ENCODE results near the gene NXNL1.

The NXNL1 gene

GRCh38 chr19:17419154-17419620, 41.5 kb downstream of the NXNL1 start:
- H3K4me2 ChIP-seq (ENCODE audit: low read length) = peak overlapping the region; percentile 44
- H3K27ac ChIP-seq (ENCODE audit: low read depth, low read length) = peak overlapping the region; percentile 28
- H3K4ac ChIP-seq (ENCODE audit: low read depth, low read length) = peak overlapping the region; percentile 48
- DNase-seq = no peak
- H3K56ac ChIP-seq (ENCODE audit: low read length) = peak overlapping the region; percentile 63
- no peak overlapping the region for H2BK15ac ChIP-seq (replicated peaks; ENCODE audit: low read depth)
- peak overlapping the region; percentile 21 for H3K4me3 ChIP-seq (ENCODE audit: low read length)
- H3K9ac ChIP-seq (ENCODE audit: low read length) = peak overlapping the region; percentile 61
- H3K4me1 ChIP-seq (ENCODE audit: control insufficient read depth, low read depth, low read length) = peaks cover 3% of the 10 kb centered on the region
- no CpG with 5 or more reads among the region's 8 CpGs for WGBS (ENCODE audit: extremely low coverage, insufficient coverage, low lambda C conversion rate)
- H3K18ac ChIP-seq (ENCODE audit: low read length) = peak overlapping the region; percentile 11
- no peaks in the 10 kb centered on the region for H3K79me2 ChIP-seq (ENCODE audit: control insufficient read depth, insufficient read depth, low read length)
- H2AK5ac ChIP-seq (ENCODE audit: low read length) = no peak overlapping the region
- H2BK120ac ChIP-seq (ENCODE audit: low read depth, low read length) = no peak overlapping the region
- H3K27me3 ChIP-seq (ENCODE audit: insufficient read depth, low read length, poor library complexity) = no peaks in the 10 kb centered on the region
- H4K5ac ChIP-seq (ENCODE audit: low read length) = no peak overlapping the region
- H4K8ac ChIP-seq (ENCODE audit: low read depth, low read length) = no peak overlapping the region
- no peaks in the 10 kb centered on the region for H3K36me3 ChIP-seq (ENCODE audit: control insufficient read depth, insufficient read depth, low read length)
- H3K23ac ChIP-seq (ENCODE audit: low read length) = no peak overlapping the region
- no peaks in the 10 kb centered on the region for H3K79me1 ChIP-seq (ENCODE audit: low read length)
- H2BK5ac ChIP-seq (ENCODE audit: low read length) = no peak overlapping the region

GRCh38 chr19:17418710-17419109, 42.0 kb downstream of the NXNL1 start:
- Histone ChIP-seq H3K79me2 (ENCODE audit: control insufficient read depth, insufficient read depth, low read length) (no peaks in the 10 kb centered on the region), H3K4me3 (ENCODE audit: low read length) (no peak overlapping the region), H2BK5ac (ENCODE audit: low read length) (no peak overlapping the region), H3K56ac (ENCODE audit: low read length) (no peak overlapping the region), H2BK15ac (replicated peaks; ENCODE audit: low read depth) (no peak overlapping the region), H3K4me1 (ENCODE audit: control insufficient read depth, low read depth, low read length) (peaks cover 3% of the 10 kb centered on the region), H2BK120ac (ENCODE audit: low read depth, low read length) (no peak overlapping the region), H3K79me1 (ENCODE audit: low read length) (no peaks in the 10 kb centered on the region), H3K23ac (ENCODE audit: low read length) (no peak overlapping the region), H3K18ac (ENCODE audit: low read length) (no peak overlapping the region), H3K4me2 (ENCODE audit: low read length) (no peak overlapping the region), H3K36me3 (ENCODE audit: control insufficient read depth, insufficient read depth, low read length) (no peaks in the 10 kb centered on the region), H3K9ac (ENCODE audit: low read length) (peak overlapping the region; percentile 61), H3K27ac (ENCODE audit: low read depth, low read length) (no peak overlapping the region), H2AK5ac (ENCODE audit: low read length) (no peak overlapping the region), H4K8ac (ENCODE audit: low read depth, low read length) (no peak overlapping the region), H3K27me3 (ENCODE audit: insufficient read depth, low read length, poor library complexity) (no peaks in the 10 kb centered on the region), H3K4ac (ENCODE audit: low read depth, low read length) (no peak overlapping the region), H4K5ac (ENCODE audit: low read length) (no peak overlapping the region)
- DNase-seq = peak; percentile 20
- WGBS (ENCODE audit: extremely low coverage, insufficient coverage, low lambda C conversion rate) = no CpG with 5 or more reads among the region's 3 CpGs

- no peak overlapping the region for H3K4me3 ChIP-seq (ENCODE audit: low read length)
Observed at GRCh38 chr19:17415121-17415520, 45.6 kb downstream of the NXNL1 start.

GRCh38 chr19:17414097-17414496, 46.6 kb downstream of the NXNL1 start:
- Histone ChIP-seq H3K4me3 (ENCODE audit: low read length) (no peak overlapping the region), H3K9ac (ENCODE audit: low read length) (no peak overlapping the region), H3K79me1 (ENCODE audit: low read length) (no peaks in the 10 kb centered on the region), H2BK120ac (ENCODE audit: low read depth, low read length) (no peak overlapping the region), H3K56ac (ENCODE audit: low read length) (no peak overlapping the region), H3K4ac (ENCODE audit: low read depth, low read length) (no peak overlapping the region), H2BK5ac (ENCODE audit: low read length) (no peak overlapping the region), H3K27ac (ENCODE audit: low read depth, low read length) (no peak overlapping the region), H2BK15ac (replicated peaks; ENCODE audit: low read depth) (no peak overlapping the region), H3K27me3 (ENCODE audit: insufficient read depth, low read length, poor library complexity) (no peaks in the 10 kb centered on the region), H3K4me2 (ENCODE audit: low read length) (no peak overlapping the region), H3K18ac (ENCODE audit: low read length) (no peak overlapping the region), H3K4me1 (ENCODE audit: control insufficient read depth, low read depth, low read length) (peaks cover 3% of the 10 kb centered on the region), H2AK5ac (ENCODE audit: low read length) (no peak overlapping the region), H3K36me3 (ENCODE audit: control insufficient read depth, insufficient read depth, low read length) (no peaks in the 10 kb centered on the region), H4K8ac (ENCODE audit: low read depth, low read length) (no peak overlapping the region), H3K23ac (ENCODE audit: low read length) (no peak overlapping the region), H3K79me2 (ENCODE audit: control insufficient read depth, insufficient read depth, low read length) (no peaks in the 10 kb centered on the region), H4K5ac (ENCODE audit: low read length) (no peak overlapping the region)
- DNase-seq = no peak
- no CpG with 5 or more reads among the region's 8 CpGs for WGBS (ENCODE audit: extremely low coverage, insufficient coverage, low lambda C conversion rate)

More at GRCh38 chr19:17415121-17415520, 45.6 kb downstream of the NXNL1 start:
- H3K18ac ChIP-seq (ENCODE audit: low read length) = no peak overlapping the region
- no peak overlapping the region for H2AK5ac ChIP-seq (ENCODE audit: low read length)
- no peak overlapping the region for H2BK15ac ChIP-seq (replicated peaks; ENCODE audit: low read depth)
- H3K9ac ChIP-seq (ENCODE audit: low read length) = no peak overlapping the region
- no peaks in the 10 kb centered on the region for H3K79me1 ChIP-seq (ENCODE audit: low read length)
- H3K4ac ChIP-seq (ENCODE audit: low read depth, low read length) = no peak overlapping the region
- H3K23ac ChIP-seq (ENCODE audit: low read length) = no peak overlapping the region
- H4K5ac ChIP-seq (ENCODE audit: low read length) = no peak overlapping the region
- H3K36me3 ChIP-seq (ENCODE audit: control insufficient read depth, insufficient read depth, low read length) = no peaks in the 10 kb centered on the region
- WGBS (ENCODE audit: extremely low coverage, insufficient coverage, low lambda C conversion rate) = no CpG with 5 or more reads among the region's 6 CpGs
- H2BK120ac ChIP-seq (ENCODE audit: low read depth, low read length) = no peak overlapping the region
- no peak overlapping the region for H2BK5ac ChIP-seq (ENCODE audit: low read length)
- no peaks in the 10 kb centered on the region for H3K79me2 ChIP-seq (ENCODE audit: control insufficient read depth, insufficient read depth, low read length)
- H4K8ac ChIP-seq (ENCODE audit: low read depth, low read length) = no peak overlapping the region
- H3K4me1 ChIP-seq (ENCODE audit: control insufficient read depth, low read depth, low read length) = peaks cover 3% of the 10 kb centered on the region
- no peaks in the 10 kb centered on the region for H3K27me3 ChIP-seq (ENCODE audit: insufficient read depth, low read length, poor library complexity)
- DNase-seq = peak; percentile 66
- H3K56ac ChIP-seq (ENCODE audit: low read length) = peak overlapping the region; percentile 78
- no peak overlapping the region for H3K4me2 ChIP-seq (ENCODE audit: low read length)
- no peak overlapping the region for H3K27ac ChIP-seq (ENCODE audit: low read depth, low read length)

GRCh38 chr19:17411801-17412200, 48.9 kb downstream of the NXNL1 start:
- no peaks in the 10 kb centered on the region for H3K79me2 ChIP-seq (ENCODE audit: control insufficient read depth, insufficient read depth, low read length)
- no peak overlapping the region for H4K8ac ChIP-seq (ENCODE audit: low read depth, low read length)
- H3K4me1 ChIP-seq (ENCODE audit: control insufficient read depth, low read depth, low read length) = peaks cover 3% of the 10 kb centered on the region
- no peak overlapping the region for H3K27ac ChIP-seq (ENCODE audit: low read depth, low read length)
- H3K9ac ChIP-seq (ENCODE audit: low read length) = no peak overlapping the region
- H3K56ac ChIP-seq (ENCODE audit: low read length) = no peak overlapping the region
- H3K18ac ChIP-seq (ENCODE audit: low read length) = no peak overlapping the region
- no peak overlapping the region for H3K4ac ChIP-seq (ENCODE audit: low read depth, low read length)
- H4K5ac ChIP-seq (ENCODE audit: low read length) = no peak overlapping the region
- no peak overlapping the region for H2BK5ac ChIP-seq (ENCODE audit: low read length)
- WGBS (ENCODE audit: extremely low coverage, insufficient coverage, low lambda C conversion rate) = no CpG with 5 or more reads among the region's 11 CpGs
- H3K23ac ChIP-seq (ENCODE audit: low read length) = no peak overlapping the region
- no peak overlapping the region for H3K4me3 ChIP-seq (ENCODE audit: low read length)
- H3K79me1 ChIP-seq (ENCODE audit: low read length) = no peaks in the 10 kb centered on the region
- no peaks in the 10 kb centered on the region for H3K27me3 ChIP-seq (ENCODE audit: insufficient read depth, low read length, poor library complexity)
- no peak for DNase-seq
- H2BK15ac ChIP-seq (replicated peaks; ENCODE audit: low read depth) = no peak overlapping the region
- no peaks in the 10 kb centered on the region for H3K36me3 ChIP-seq (ENCODE audit: control insufficient read depth, insufficient read depth, low read length)
- no peak overlapping the region for H2BK120ac ChIP-seq (ENCODE audit: low read depth, low read length)
- no peak overlapping the region for H2AK5ac ChIP-seq (ENCODE audit: low read length)
- H3K4me2 ChIP-seq (ENCODE audit: low read length) = no peak overlapping the region

- Histone ChIP-seq H3K79me1 (ENCODE audit: low read length) (no peaks in the 10 kb centered on the region), H3K27me3 (ENCODE audit: insufficient read depth, low read length, poor library complexity) (no peaks in the 10 kb centered on the region), H3K4ac (ENCODE audit: low read depth, low read length) (no peak overlapping the region), H3K4me3 (ENCODE audit: low read length) (no peak overlapping the region), H4K5ac (ENCODE audit: low read length) (no peak overlapping the region), H3K4me1 (ENCODE audit: control insufficient read depth, low read depth, low read length) (no peaks in the 10 kb centered on the region), H4K8ac (ENCODE audit: low read depth, low read length) (no peak overlapping the region), H2AK5ac (ENCODE audit: low read length) (no peak overlapping the region), H3K27ac (ENCODE audit: low read depth, low read length) (no peak overlapping the region), H2BK120ac (ENCODE audit: low read depth, low read length) (no peak overlapping the region), H3K9ac (ENCODE audit: low read length) (no peak overlapping the region), H2BK15ac (replicated peaks; ENCODE audit: low read depth) (no peak overlapping the region), H3K36me3 (ENCODE audit: control insufficient read depth, insufficient read depth, low read length) (no peaks in the 10 kb centered on the region), H3K18ac (ENCODE audit: low read length) (no peak overlapping the region), H3K56ac (ENCODE audit: low read length) (no peak overlapping the region), H3K4me2 (ENCODE audit: low read length) (no peak overlapping the region), H3K79me2 (ENCODE audit: control insufficient read depth, insufficient read depth, low read length) (no peaks in the 10 kb centered on the region), H2BK5ac (ENCODE audit: low read length) (no peak overlapping the region), H3K23ac (ENCODE audit: low read length) (no peak overlapping the region)
- no peak for DNase-seq
- WGBS (ENCODE audit: extremely low coverage, insufficient coverage, low lambda C conversion rate) = no CpG with 5 or more reads among the region's 9 CpGs
Observed at GRCh38 chr19:17409990-17410389, 50.7 kb downstream of the NXNL1 start.

Data from mesendoderm (in vitro differentiated cells).